GM10266 (cell line): ENCODE results near the gene SAE1.
"Not testable (repeated sequence)": the region's sequence is repeated elsewhere in the genome, so short reads cannot be mapped to it uniquely, and the experiment has no call there.

Experiments
- DNase-seq: peaks from one replicate; pipeline ENCODE4 v3.0.0; 2012; ENCODE audit errors: extremely low spot score
- TF ChIP-seq, protein P1 (sequence below): IDR thresholded peaks from 2 replicates; pipeline ENCODE4 v1.5.1; 2012; ENCODE audit warnings: mild to moderate bottlenecking, low read depth; ENCODE audit not compliant: control insufficient read depth, insufficient read depth; ENCODE audit errors: missing control alignments

The SAE1 gene

DNA sequence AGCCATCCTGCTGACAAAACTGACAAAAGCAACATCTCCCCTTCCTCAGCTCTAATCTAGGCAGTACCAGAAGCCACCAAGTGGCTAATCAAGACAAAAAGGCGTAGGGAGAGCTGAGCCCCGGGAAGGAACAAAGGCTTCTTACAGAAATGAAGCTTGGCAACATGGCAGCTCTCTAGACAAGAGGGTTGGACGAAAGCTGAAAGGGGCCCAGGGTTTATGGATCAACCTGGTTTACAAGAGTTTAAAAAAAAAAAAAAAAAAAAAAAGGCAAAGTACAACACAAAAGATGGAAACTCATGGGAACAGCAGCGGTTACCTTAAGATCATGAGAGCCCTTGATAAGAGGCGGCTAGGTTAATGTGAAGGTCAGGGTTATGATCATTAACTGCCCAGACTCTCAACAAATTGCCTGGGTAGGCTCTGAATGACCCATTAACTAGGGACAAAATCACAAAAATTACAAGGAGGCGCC lies 31.0 kb upstream of the SAE1 start:
- TF ChIP-seq, protein P1, sequence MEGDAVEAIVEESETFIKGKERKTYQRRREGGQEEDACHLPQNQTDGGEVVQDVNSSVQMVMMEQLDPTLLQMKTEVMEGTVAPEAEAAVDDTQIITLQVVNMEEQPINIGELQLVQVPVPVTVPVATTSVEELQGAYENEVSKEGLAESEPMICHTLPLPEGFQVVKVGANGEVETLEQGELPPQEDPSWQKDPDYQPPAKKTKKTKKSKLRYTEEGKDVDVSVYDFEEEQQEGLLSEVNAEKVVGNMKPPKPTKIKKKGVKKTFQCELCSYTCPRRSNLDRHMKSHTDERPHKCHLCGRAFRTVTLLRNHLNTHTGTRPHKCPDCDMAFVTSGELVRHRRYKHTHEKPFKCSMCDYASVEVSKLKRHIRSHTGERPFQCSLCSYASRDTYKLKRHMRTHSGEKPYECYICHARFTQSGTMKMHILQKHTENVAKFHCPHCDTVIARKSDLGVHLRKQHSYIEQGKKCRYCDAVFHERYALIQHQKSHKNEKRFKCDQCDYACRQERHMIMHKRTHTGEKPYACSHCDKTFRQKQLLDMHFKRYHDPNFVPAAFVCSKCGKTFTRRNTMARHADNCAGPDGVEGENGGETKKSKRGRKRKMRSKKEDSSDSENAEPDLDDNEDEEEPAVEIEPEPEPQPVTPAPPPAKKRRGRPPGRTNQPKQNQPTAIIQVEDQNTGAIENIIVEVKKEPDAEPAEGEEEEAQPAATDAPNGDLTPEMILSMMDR: no peak
- no peak for DNase-seq

DNA sequence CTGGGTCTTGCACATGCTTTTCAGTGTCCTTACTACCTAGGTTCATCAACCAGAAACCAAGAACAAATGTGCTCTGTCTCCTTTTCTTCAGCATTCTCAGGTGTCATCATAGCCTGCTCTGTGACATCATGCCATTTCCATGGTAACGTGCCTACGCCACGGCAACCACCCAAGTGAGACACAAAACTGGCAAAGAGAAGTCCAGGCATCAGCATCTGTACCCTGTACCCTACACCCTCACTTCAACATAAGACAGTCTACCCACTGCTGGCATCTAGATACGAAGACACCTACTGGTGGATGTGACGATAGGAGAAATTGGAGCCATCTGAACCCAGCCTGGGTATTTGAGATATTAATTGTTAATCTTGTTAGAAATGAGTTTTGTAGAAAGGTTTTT lies 30.3 kb upstream of the SAE1 start:
- TF ChIP-seq, protein P1: no peak
- no peak for DNase-seq

- DNase-seq: not testable (repeated sequence)
These were observed 29.5 kb upstream of the SAE1 start for GRCh38 chr19:47101116-47101515.

DNA sequence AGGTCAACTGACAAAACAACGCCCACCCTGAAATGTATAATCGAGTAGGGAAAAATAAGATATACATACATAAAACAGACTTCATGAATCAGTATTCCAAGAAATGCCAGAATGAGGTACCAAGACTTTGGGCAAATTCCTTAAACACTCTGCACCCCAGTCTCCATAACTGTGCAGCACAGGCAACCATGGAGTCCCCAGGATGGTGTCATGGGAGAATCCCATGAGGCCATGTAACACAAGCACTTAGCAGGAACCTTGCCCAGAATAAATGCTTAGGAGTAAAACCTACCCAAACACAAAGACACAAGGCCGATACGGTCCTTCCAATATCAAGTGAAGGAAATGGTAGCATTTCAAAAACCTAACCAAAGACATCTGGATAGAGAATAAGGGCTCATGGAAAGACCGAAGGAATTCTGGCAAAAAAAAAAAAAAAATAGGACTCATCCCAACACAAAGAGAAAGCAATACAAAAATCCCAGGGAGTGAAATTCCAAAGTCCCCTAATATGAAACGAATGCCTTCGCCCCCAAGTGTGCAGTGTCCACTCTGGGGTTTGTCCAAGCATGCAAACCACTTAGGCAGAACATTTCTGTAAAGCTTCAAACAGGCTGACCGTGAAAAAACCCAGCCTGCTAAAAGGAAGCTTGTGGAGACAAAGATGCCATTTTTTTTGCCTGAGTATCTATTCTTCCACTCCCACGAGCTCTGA lies 28.1 kb upstream of the SAE1 start:
- DNase-seq: no peak
- TF ChIP-seq, protein P1: no peak

- TF ChIP-seq, protein P1: no peak
- DNase-seq: no peak
These were observed 26.0 kb upstream of the SAE1 start for GRCh38 chr19:47104680-47105079.

- DNase-seq: no peak
- TF ChIP-seq, protein P1: no peak
These were observed 24.8 kb upstream of the SAE1 start for GRCh38 chr19:47105874-47106273.

DNA sequence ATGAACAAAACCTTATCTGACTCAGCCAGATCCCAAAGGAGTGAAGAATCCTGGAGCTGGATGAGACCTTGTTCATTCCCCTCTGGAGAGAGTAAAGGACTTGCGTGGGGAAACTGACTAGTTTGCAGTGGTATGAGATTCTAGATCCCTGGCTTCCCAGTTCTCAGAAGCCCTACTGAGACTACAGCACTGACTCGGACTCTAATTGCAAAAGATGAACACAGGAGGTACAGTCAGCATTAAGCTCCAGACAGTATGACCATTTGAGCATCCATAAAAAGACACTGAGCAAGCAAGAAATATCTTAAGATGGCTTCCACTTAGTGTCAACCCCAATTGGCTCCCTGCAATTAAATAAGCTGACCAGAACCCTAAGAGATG lies 23.8 kb upstream of the SAE1 start:
- TF ChIP-seq, protein P1: no peak
- DNase-seq: no peak

GRCh38 chr19:47107202-47107952 lies 23.3 kb upstream of the SAE1 start:
- no peak for DNase-seq

More at GRCh38 chr19:47107202-47107952, 23.3 kb upstream of the SAE1 start:
- TF ChIP-seq, protein P1: no peak
